GM18526 (cell line): Measurements from ENCODE around the gene ADCK2.

Experiments
- POLR2A ChIP-seq: IDR thresholded peaks from 3 replicates; pipeline ENCODE4 v1.6.1; 2011; ENCODE audit not compliant: insufficient read length; ENCODE audit errors: extremely low read depth

Gene ADCK2

GRCh38 chr7:140680886-140681285, 8.1 kb downstream of the ADCK2 start:
- TF ChIP-seq POLR2A = no peak

GRCh38 chr7:140681766-140682165, 9.0 kb downstream of the ADCK2 start:
- TF ChIP-seq POLR2A = no peak

DNA sequence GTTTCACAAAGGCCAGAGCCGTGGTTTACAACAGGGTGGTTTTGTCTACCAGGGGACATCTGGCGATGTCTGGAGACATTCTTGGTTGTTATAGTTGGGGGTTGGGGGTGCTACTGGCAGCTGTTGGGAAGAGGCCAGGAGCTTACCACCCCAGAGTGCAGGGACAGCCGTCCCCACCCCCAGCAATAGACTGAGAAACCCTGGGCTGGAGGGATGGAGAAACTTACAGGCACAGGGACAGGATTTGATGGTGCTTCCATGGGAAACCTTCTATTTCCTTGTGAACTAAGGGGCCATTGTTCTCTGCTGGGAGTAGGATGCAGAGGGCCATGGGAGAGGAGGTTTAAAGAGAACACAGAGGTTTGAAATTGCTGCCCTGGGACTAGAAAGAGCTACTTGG, 10.9 kb downstream of the ADCK2 start:
- TF ChIP-seq POLR2A = no peak

- TF ChIP-seq POLR2A = no peak
Measured at GRCh38 chr7:140684066-140684950, 11.6 kb downstream of the ADCK2 start.

DNA sequence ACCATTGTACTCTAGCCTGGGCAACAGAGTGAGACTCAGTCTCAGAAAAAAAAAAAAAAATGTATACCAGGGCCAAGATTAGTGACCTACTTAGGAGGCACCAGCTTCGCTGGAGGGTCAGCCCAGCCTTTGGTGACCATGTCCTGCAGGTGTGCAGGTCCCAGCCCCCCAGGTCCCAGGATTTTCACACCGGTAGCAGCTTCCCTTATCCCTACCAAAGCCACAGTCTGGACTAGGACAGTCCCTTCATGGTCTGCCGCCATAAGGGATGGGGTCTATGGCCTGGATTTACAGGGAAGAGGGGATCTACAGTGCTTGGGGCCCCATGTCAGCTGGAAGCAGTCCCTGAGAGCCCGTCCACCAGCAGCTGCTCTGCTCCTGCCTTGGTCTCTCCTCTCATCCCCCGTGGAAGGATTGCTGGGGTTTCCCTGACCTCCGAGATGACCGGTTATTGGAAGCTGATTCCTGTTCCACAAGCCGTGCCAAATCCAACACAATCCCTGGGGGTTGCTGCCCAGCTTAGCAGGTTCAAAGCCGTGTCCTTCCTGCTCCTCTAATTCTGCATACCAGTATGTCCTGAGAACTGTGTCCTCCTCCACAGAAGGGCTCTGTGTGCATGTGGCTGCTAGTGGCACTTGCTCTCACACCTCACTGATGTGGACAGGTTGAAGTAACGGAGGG, 12.8 kb downstream of the ADCK2 start:
- TF ChIP-seq POLR2A = no peak

DNA sequence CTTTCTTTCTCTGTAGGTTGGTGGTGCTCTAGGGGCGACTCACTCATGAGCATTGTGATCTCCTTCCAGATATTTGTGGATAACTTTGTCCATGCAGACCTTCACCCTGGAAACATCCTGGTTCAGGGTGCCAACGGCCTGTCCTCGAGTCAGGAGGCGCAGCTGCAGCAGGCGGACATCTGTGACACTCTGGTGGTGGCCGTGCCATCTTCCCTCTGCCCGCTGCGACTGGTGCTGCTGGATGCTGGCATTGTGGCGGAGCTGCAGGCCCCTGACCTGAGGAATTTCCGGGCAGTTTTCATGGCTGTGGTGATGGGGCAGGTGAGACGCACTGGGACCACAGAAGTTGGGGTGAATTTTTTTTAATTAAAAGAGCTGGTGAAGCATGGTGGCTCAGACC, 14.2 kb downstream of the ADCK2 start:
- no peak for TF ChIP-seq POLR2A

DNA sequence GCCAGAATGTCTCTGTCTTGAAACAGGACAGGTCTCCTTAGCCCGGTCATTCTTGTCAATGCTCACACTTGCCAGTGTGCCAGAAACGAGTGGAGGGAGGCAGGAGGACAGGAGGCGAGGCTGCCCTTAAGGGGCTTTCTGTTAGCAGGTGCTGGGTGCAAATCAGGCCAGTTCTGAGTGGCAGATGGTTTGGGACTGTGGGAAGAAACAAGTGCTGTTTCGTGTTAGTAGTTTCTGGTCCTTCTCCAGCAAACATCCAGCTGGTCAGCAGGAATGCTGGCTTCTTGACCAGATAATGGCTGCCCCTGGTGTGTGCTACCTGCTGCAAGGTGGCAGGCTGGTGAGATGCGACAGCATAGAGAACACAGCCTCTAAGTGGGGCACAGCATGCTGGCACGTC, 15.6 kb downstream of the ADCK2 start:
- no peak for TF ChIP-seq POLR2A

GRCh38 chr7:140689199-140690152, 16.7 kb downstream of the ADCK2 start:
- TF ChIP-seq POLR2A = no peak

GRCh38 chr7:140691376-140692045, 18.8 kb downstream of the ADCK2 start:
- no peak for TF ChIP-seq POLR2A

DNA sequence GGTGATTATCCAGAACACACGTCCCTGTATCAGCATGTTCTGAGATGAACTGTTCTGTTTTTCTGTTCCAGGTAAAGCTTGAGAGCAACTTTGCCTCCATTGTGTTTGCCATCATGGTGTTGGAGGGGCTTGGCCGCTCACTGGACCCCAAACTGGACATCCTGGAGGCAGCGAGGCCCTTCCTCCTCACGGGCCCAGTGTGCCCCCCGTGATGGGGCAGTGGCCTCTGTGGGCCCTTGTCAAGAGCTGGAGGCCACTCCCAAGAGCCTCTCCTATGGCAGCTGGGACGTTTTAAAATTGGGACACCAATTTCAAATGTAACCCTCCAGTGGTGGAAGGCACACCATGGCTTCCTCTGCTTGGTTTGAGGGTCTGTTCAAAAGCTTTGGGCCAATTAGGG, 21.8 kb downstream of the ADCK2 start:
- no peak for TF ChIP-seq POLR2A

DNA sequence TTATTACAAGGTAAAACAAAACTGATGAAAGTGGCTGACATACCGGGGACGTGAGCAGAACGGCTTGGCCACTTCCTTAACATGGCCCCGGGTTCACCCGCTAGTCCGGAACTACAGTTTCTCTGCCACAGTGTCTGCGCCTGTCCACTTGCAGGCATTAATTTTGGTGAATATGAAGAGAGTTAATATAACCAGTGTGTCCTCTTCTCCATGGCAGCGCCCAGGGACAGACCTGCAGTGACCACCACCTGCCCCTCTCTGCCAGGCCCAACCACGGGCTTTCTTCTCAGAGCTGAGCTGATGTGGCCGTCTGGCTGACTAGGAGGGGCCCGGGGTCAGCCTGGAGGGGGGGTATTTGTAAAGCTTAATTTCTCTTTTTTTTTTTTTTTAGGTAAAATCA, 22.6 kb downstream of the ADCK2 start:
- no peak for TF ChIP-seq POLR2A

DNA sequence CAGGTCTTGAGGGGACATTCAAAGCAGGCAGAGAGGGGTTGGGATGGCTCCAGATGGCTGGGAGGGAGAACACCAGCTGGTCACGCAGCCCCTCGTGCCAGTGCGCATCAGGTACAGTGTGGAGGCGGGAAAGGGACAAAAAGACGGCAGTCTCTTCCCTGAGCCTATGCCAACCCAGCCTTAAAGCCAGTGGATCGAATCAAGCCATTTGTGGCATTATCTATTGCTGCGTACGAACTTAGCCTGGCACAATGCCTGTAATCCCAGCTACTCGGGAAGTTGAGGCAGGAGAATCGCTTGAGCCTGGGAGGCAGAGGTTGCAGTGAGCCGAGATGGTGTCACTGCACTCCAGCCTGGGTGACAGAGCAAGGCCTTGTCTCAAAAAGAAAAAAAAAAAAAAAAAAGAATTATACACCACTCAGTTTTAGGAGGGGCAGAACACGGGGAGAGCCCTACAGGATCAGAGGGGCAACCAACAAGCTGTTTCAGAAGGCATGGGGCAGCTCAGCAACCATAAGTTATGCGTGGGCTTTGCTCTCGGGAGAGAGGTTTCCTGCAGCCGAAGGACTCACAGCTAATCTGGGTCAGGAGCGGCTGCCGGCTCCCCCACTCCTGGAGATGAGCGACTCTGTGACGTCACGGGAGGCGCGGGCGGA, 23.4 kb downstream of the ADCK2 start:
- no peak for TF ChIP-seq POLR2A

DNA sequence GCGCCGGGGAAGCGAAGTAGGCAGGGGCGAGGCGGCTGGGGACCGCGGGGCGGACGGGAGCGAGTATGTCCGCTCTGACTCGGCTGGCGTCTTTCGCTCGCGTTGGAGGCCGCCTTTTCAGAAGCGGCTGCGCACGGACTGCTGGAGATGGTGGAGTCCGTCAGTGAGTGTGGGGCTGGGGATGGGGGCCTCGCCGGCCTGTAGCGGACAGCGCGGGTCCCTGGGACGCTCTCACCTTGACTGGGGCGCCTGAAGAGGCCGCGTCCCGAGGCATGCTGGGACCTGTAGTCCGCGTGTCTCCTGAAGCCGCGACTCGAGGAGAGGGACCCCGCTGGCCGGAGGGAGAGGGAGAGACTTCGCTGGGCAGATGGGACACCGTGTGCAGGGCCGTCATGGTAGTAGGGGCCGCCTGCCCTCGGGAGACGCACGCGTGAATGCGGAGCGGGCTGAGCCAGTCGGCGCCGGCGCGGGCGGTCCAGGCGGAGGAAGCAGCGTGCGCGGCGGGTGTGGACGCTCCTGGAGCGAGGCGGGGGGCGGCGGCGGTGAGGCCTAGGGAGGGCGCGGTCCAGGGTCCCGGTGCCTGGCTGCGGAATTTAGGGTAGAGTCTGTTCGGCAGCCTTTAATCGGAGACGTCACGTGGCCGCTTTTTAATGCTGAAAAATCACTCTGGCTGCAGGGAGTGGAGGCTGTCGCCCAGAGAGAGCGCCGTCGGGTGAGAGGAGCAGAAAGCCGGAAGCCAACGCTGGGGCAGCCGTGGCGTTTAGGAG, 24.1 kb downstream of the ADCK2 start, which contains the start of gene NDUFB2:
Gene NDUFB2, plus strand, starts transcription at position 29 of the 767 bp plus-strand sequence. Its CDS starts 37 bp downstream, at position 66.
- peak; percentile 83 for TF ChIP-seq POLR2A

DNA sequence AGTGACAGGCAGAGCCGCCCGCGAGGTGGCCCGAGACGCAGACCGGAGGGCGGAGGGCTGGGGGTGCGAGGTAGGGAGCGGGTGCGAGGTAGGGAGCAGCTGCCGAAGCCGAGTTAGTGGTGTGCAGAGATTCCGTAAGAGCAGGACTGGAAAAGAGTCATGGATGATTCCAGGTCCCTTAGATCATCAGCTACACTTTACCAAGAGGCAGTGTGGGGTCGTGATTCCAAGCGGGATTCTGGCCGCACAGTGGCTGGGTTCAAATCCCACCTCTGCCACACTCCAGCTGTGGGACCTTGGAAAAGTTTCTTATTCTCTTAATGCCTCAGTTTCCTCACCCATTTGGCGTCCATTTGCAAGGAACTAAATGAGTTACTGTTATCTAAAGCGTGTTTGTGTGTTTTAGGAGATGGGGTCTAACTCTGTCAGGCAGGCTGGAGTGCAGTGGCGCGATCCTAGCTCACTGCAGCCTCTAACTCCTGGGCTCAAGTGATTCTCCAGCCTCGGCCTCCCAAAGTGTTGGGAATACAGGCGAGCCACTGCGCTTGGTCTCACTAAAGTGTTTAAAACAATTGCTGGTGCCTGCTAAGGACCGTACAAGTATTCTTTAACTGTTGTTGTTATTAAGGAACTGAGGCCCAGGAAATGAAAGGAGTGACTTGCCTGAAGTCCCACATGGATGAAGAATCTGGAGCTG, 24.9 kb downstream of the ADCK2 start:
- no peak for TF ChIP-seq POLR2A
